RWPE1 (cell line): ENCODE measurements around the gene LINC01488.

Source experiments
- CTCF ChIA-PET: fragments of 350-600 bp; sonication (Branson Sonifier 250); formaldehyde crosslinking; extraction: SDS; loops from one replicate; lab custom pipeline; 2021; lab: Yijun Ruan, JAX
- POLR2A ChIA-PET: fragments of 400-600 bp; formaldehyde crosslinking; extraction: SDS; loops from one replicate; lab custom pipeline; 2020; ENCODE audit warnings: antibody characterized with exemption; ENCODE audit not compliant: low non-redundant PET; lab: Yijun Ruan, JAX
- DNase-seq: peaks from one replicate; pipeline ENCODE4 v3.0.0; 2012; ENCODE audit warnings: low spot score
- H3K27ac ChIP-seq: fragments of 450-650 bp; 2 replicates; pipeline ENCODE4 v1.5.1; 2017
- CTCF ChIP-seq: fragments of 450-650 bp; conservative IDR thresholded peaks from 2 replicates; pipeline ENCODE4 v1.5.1; 2017; ENCODE audit warnings: low read depth, mild to moderate bottlenecking

LINC01488 gene

DNA sequence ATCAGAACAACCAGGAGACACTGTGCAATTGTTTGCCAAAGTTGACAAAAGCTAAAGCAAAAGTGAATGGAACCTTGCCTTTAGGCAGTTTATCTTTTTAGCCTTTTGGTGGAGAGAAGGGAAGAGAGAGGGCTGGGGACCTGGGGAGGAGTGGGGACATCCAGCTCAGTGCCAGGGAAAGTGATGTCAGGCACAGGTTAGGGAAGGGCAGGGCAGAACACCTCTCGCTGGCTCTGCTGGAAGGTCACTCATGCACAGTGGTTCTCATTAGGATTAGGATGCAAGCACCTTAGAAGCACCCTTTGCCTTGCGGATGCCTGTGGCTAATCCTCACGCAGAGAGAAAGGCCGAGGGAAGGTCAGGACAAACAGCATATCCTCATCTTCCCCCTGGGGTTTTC is 14.3 kb upstream of the LINC01488 start:
- no peak for TF ChIP-seq CTCF
- POLR2A ChIA-PET: no interaction called here
- CTCF ChIA-PET: no interaction called here

GRCh38 chr11:69467646-69468045 is 13.8 kb upstream of the LINC01488 start:
- TF ChIP-seq CTCF: no peak
- H3K27ac ChIP-seq: no peak overlapping the region
- ChIA-PET POLR2A (no interaction called here), CTCF (no interaction called here)
- no peak for DNase-seq

More for the DNA sequence above, 14.3 kb upstream of the LINC01488 start:
- no peak for DNase-seq
- H3K27ac ChIP-seq: no peak overlapping the region

GRCh38 chr11:69468221-69468620 is 13.2 kb upstream of the LINC01488 start:
- ChIA-PET POLR2A (no interaction called here), CTCF (no interaction called here)
- no peak for DNase-seq
- TF ChIP-seq CTCF: no peak
- no peak overlapping the region for H3K27ac ChIP-seq

DNA sequence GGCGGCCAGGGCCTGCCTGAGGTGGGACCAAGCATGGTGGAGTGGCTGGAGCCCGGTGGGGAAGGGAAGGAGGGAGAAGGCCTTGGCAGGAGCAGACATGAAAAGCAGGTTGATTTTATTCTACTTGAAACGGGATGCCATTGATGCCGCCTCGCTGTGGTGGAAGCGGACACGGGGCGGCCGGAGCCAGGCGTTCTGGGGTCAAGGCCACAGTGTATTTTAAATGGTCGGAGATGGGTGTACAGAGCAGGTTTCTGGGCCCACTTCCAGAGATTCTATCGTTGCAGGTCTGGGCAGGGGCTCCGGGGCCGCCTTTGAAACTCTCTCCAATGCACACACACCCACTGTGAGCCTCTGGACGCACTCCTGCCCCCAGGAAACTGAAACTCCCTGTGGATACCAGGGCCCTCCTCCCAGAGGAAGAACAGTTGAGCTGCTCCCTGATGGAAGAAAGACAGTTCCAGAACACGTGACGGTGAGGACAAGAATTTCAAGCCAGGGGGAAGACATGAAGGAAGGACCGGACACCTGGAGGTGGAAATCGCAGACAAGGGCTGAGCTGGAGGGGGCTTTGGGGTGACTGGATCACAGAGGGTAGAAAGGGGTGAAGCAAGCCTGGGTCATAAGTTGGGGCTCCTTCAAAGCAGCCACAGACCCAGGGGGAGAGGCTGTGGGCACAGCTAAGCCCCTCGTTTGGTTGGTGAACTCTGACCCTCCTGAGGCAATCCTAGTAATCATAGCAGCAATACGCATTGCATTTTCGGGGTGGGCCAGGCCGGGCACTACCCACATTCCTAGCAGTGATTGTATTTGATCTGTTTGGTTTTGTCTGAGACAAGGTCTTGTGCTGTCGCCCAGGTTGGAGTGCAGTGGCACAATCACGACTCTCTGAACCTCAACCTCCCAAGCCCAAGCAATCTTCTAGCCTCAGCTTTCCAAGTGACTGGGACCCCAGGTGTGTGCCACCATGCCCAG is 12.3 kb upstream of the LINC01488 start:
- ChIA-PET CTCF (no interaction called here), POLR2A (no interaction called here)
- DNase-seq: no peak
- no peak for TF ChIP-seq CTCF
- no peak overlapping the region for H3K27ac ChIP-seq

DNA sequence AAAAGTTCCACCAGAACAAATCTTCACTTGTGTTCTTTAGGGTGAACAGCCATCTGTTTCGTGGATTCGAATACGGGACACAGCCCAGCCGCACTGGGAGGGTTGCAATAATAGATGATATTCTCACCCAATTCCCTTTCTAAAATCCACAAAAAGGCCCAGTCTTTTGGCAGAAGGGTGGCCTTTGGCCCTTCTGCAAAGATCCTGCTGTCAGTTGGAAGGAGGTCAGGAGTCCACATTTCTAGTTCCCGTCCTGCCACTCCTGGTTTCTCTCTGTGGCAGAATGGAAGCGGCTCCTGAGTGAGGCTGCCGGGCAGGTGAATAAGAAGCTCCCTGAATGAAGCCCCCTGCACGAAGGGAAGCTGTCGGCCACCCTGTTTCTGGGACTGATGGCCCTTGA is 11.2 kb upstream of the LINC01488 start:
- POLR2A ChIA-PET: no interaction called here
- H3K27ac ChIP-seq: no peak overlapping the region
- CTCF ChIA-PET: no interaction called here
- no peak for DNase-seq
- no peak for TF ChIP-seq CTCF

DNA sequence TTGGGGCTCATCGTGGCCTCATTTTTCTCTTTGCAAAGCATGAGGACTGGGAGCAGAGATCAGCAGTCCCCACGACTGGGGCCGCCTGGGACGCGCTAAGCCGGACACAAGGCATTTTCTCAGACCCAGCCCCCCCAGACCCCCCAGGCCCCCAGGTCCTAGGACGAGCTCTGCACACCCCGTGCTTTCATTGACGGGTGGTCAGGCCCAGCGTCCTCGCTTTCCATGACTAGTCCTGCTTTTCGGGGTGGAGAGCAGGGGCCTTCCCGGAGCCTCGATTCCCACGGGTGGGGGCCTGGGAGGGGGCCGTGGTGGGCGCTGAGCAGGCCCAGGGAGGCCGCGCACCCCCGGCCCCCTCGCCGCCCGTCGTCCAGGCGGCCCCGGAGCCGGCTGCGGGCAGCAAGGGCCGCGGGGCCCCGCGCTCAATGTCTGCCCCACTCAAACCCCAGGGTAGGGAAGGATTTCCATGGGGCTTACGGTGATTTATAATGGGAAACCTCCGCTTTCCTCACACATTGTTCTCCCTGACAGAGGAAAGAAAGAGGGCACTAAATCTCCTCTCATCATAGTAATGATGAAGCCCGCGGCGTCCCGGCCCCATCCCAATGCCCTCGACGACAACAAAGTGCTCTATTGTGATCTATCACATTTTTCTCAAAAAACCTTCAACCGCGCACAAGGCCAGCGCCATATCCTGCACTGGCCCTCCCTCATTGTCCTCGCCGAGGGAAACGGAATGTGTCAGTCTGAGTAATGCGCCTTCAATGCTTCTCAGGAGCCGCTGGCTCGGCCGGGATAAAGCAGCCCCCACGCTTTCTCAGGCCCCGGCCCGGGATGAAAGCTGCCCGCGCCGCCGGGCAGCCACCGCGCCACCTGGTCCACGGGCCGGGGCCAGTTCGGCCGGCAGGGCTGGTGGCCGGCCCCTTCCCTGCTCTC is 10.4 kb upstream of the LINC01488 start:
- CTCF ChIA-PET: no interaction called here
- POLR2A ChIA-PET: no interaction called here

More for the DNA sequence above, 10.4 kb upstream of the LINC01488 start:
- no peak for DNase-seq
- no peak overlapping the region for H3K27ac ChIP-seq
- TF ChIP-seq CTCF: no peak
